HCT116 (cell line): ENCODE measurements around the gene CACNA2D3.

Experiments used
- EZH2 ChIP-seq: fragments of 200-600 bp; sonication (generic); IDR thresholded peaks from 2 replicates; pipeline ENCODE4 v1.6.1; 2017; ENCODE audit warnings: antibody characterized with exemption, mixed run types
- JUND ChIP-seq: IDR thresholded peaks from 2 replicates; pipeline ENCODE4 v1.6.1; 2012
- POLR2A ChIP-seq: IDR thresholded peaks from 2 replicates; pipeline ENCODE4 v1.7.0; 2011; ENCODE audit warnings: borderline replicate concordance; ENCODE audit not compliant: insufficient read depth, insufficient read length; ENCODE audit errors: extremely low read depth
- POLR2AphosphoS5 ChIP-seq: IDR thresholded peaks from 2 replicates; pipeline ENCODE4 v1.6.1; 2011; ENCODE audit warnings: mild to moderate bottlenecking, low read depth, low read length, moderate library complexity
- RAD21 ChIP-seq: IDR thresholded peaks from 2 replicates; pipeline ENCODE4 v1.6.1; 2012; ENCODE audit warnings: low read depth, mild to moderate bottlenecking
- REST ChIP-seq: IDR thresholded peaks from 2 replicates; pipeline ENCODE4 v1.6.1; 2012; ENCODE audit warnings: low read depth
- SIN3A ChIP-seq: IDR thresholded peaks from 2 replicates; pipeline ENCODE4 v1.6.1; 2012; ENCODE audit warnings: low read depth
- SP1 ChIP-seq: IDR thresholded peaks from 2 replicates; pipeline ENCODE4 v1.6.1; 2012; ENCODE audit warnings: low read depth
- YY1 ChIP-seq: IDR thresholded peaks from 2 replicates; pipeline ENCODE4 v1.6.1; 2011; ENCODE audit warnings: low read length, low read depth, moderate library complexity, mild to moderate bottlenecking; ENCODE audit not compliant: insufficient replicate concordance; ENCODE audit errors: extremely low read depth
- ZNF274 ChIP-seq: fragments of 200-500 bp; sonication (Bioruptor generic); IDR thresholded peaks from 2 replicates; pipeline ENCODE4 v1.6.1; 2014; ENCODE audit warnings: mild to moderate bottlenecking, low read depth, low read length, inconsistent platforms
- TF ChIP-seq, protein P1 (sequence below), 3 experiments: fragments of 200-600 bp in 1 of 3; sonication (generic) in 1 of 3; IDR thresholded peaks in 2 of 3; conservative IDR thresholded peaks in 1 of 3; 2 replicates each; pipeline ENCODE4 v1.5.1; 2012 to 2017; ENCODE audit warnings: low read depth in 2 of 3, low read length in 2 of 3, antibody characterized with exemption in 1 of 3, borderline replicate concordance in 1 of 3, control low read depth in 1 of 3, mild to moderate bottlenecking in 1 of 3, mixed read lengths in 1 of 3, mixed run types in 1 of 3, moderate library complexity in 1 of 3; ENCODE audit not compliant: insufficient read depth in 1 of 3
- TF ChIP-seq, protein P2 (sequence below): IDR thresholded peaks from 2 replicates; pipeline ENCODE4 v1.6.1; 2012

- TF ChIP-seq, protein P1, sequence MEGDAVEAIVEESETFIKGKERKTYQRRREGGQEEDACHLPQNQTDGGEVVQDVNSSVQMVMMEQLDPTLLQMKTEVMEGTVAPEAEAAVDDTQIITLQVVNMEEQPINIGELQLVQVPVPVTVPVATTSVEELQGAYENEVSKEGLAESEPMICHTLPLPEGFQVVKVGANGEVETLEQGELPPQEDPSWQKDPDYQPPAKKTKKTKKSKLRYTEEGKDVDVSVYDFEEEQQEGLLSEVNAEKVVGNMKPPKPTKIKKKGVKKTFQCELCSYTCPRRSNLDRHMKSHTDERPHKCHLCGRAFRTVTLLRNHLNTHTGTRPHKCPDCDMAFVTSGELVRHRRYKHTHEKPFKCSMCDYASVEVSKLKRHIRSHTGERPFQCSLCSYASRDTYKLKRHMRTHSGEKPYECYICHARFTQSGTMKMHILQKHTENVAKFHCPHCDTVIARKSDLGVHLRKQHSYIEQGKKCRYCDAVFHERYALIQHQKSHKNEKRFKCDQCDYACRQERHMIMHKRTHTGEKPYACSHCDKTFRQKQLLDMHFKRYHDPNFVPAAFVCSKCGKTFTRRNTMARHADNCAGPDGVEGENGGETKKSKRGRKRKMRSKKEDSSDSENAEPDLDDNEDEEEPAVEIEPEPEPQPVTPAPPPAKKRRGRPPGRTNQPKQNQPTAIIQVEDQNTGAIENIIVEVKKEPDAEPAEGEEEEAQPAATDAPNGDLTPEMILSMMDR (IDR thresholded peaks at IDR 0.05 in 2 of 3, conservative IDR thresholded peaks at IDR 0.05 in 1 of 3; ENCODE audit: borderline replicate concordance in 1 of 3, insufficient read depth in 1 of 3, low read depth in 2 of 3, low read length in 2 of 3) = no peak
- TF ChIP-seq YY1 = no peak
- TF ChIP-seq RAD21 = no peak
- TF ChIP-seq POLR2AphosphoS5 = no peak
- TF ChIP-seq JUND = no peak
- no peak for TF ChIP-seq POLR2A
- TF ChIP-seq, protein P2, sequence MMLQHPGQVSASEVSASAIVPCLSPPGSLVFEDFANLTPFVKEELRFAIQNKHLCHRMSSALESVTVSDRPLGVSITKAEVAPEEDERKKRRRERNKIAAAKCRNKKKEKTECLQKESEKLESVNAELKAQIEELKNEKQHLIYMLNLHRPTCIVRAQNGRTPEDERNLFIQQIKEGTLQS = no peak
- TF ChIP-seq SP1 = no peak
- TF ChIP-seq SIN3A = no peak
- TF ChIP-seq EZH2 = no peak
- no peak for TF ChIP-seq REST
- no peak for TF ChIP-seq ZNF274
These were observed 569.0 kb downstream of the CACNA2D3 start for GRCh38 chr3:54691289-54691771.
